GM20000 (cell line): ENCODE measurements around the gene TMC8.
A peak's percentile ranks its signal among the peaks of the same experiment; 100 is the strongest.

Experiments
- DNase-seq: peaks from one replicate; pipeline ENCODE4 v3.0.0; 2012; ENCODE audit warnings: low spot score
- TF ChIP-seq, protein P1 (sequence below): IDR thresholded peaks from 2 replicates; pipeline ENCODE4 v1.5.1; 2012; ENCODE audit warnings: mild to moderate bottlenecking, control low read depth; ENCODE audit errors: extremely low read depth, missing control alignments

Gene TMC8

DNA sequence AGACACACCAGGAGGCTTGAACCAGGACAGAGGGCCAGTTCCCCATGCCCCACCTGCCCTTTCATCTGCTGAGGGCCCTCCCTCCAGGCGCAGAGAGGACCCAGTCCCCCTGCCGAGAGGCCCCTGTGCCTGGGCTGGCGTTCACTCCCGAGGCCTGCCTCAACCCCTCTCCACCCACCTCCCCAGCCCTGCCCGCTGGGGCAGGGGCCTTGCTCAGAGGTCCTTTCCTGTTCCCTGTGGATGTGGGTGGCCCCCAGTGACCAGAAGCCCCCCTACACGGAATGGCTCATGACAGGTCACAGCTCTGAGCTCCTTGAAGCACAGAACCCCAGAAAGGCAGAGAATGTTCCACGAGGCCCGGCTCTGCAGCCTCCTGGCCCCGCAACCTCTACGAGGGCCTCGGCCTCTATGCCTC lies 8.8 kb upstream of the TMC8 start:
- DNase-seq = no peak
- TF ChIP-seq, protein P1, sequence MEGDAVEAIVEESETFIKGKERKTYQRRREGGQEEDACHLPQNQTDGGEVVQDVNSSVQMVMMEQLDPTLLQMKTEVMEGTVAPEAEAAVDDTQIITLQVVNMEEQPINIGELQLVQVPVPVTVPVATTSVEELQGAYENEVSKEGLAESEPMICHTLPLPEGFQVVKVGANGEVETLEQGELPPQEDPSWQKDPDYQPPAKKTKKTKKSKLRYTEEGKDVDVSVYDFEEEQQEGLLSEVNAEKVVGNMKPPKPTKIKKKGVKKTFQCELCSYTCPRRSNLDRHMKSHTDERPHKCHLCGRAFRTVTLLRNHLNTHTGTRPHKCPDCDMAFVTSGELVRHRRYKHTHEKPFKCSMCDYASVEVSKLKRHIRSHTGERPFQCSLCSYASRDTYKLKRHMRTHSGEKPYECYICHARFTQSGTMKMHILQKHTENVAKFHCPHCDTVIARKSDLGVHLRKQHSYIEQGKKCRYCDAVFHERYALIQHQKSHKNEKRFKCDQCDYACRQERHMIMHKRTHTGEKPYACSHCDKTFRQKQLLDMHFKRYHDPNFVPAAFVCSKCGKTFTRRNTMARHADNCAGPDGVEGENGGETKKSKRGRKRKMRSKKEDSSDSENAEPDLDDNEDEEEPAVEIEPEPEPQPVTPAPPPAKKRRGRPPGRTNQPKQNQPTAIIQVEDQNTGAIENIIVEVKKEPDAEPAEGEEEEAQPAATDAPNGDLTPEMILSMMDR = no peak

DNA sequence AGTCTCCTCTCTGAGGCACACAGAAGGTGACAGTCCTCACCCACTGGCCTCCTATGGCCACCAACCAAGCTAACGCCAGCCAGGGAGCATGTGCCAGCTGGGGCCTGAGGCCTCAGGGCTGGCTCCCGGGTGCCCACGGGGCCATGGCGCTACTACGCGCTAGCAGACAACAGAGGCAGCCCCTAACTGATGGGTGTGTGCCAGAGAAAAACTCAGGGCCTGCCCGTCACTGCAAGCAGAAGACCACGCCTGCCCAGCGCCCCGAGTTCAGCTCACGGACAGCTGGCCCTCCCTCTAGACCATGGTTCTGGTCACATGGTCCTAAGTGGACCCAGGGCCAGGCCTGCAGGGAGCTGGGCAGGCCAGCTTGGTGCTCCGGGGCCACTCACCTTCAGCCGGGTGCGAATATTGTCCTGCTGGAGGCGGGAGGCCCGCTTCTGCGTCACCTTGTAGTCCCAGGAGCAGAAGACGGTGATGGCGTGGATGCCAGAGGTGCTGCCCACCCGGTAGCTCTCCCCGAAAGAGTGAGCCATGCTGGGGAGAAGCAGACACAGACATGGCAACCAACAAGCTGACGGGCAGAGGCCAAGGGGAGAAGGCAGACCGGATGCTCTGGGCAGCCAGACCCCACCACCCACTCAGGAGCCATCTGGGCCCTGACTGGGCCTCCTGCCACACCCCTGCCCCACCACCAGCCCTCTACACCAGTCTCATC lies 8.2 kb upstream of the TMC8 start:
- DNase-seq = no peak
- TF ChIP-seq, protein P1 = no peak

DNA sequence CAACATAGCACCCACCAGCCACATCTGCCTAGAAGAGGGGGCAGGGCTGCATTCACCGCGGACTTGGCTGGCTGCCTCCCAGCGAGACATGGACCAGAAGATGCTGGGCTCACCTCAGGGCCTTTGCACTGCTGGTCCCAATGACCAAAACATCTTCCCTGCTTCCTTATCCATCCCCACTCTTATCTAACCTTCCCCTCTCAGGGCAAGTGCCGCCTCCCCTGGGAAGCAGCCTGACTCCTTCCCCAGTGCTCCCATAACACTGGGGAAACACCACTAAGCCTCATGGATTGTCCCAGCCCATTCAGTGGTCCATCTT lies 7.7 kb upstream of the TMC8 start:
- DNase-seq = no peak
- TF ChIP-seq, protein P1 = no peak

DNA sequence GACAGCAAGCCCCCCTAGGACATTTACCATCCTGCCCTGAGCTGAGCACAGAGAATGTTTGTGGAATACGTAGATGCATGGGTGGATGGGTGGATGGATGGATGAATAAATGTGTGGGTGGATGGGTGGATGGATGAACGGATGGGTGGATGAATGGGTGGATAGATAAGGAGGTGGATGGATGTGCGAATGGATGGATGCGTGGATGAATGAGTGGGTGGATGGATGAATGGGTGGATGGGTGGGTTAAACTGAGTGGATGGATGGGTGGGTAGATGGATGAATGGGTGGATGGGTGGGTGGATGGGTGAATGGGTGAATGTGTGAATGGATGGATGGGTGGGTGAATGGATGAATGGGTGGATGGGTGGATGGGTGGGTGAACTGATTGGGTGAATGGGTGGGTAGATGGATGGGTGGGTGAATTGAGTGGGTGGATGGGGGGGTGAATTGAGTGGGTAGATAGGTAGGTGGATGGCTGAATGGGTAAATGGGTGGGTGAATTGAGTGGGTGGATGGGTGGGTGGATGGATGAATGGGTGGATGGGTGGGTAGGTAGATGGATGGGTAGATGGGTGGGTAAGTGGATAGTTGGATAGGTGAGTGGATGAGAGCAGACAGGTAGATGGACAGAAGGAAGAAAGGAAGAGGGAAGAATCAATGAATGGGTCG lies 7.2 kb upstream of the TMC8 start:
- no peak for DNase-seq
- TF ChIP-seq, protein P1 = no peak

DNA sequence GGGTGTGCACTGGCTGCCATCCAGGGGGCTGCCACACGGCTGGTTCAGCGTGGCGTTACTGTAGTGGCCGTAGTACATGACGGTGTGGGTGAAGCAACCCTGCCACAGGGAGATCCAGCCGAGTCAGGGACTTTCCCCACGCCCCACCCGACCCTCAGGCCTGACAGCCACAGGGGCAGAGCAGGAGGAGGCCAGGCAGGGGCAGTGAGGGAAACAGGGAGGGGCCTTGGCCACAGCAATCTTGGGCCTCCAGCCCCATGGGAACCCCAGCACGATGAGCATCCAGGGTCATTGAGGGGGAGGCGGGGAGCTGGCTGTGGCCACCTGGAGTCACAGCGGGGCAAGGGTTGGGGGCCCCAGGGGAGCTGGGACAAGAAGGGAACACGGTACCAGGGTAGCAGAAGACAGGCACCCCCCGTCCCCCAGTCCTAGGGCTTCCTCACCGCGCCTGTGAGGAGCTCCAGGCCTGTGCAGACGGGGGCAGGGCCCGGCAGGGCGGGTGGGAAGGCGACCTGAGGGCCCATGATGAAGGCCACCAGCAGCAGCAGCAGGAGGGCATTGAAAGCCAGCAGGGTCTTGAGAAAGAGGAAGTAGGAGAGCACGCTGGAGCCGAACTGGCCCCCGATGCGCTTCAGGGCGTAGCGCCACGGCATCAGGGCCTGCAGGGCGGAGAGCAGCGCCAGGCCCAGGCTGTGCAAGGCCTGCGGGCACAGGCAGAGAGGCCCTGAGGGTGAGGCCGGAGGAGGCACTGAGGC lies 6.3 kb upstream of the TMC8 start:
- TF ChIP-seq, protein P1 = no peak
- peak; percentile 87 for DNase-seq

DNA sequence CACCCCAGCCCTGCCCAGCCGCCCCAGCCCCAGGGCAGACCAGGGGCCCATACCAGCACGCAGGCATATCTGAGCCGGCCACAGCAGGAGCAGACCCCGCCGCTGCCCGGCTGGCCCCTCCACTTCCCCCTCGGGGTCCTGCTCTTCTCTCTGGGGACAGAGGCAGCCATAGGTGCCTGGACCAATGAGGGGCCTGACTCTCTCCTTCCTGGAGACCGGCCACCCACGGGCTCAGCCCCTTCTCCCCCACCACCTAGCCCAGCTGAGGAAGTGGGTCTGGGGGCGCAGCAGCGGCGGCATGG lies 5.8 kb upstream of the TMC8 start:
- DNase-seq = no peak
- TF ChIP-seq, protein P1 = no peak
